ENCODE results near the gene SLC41A2.

DNA sequence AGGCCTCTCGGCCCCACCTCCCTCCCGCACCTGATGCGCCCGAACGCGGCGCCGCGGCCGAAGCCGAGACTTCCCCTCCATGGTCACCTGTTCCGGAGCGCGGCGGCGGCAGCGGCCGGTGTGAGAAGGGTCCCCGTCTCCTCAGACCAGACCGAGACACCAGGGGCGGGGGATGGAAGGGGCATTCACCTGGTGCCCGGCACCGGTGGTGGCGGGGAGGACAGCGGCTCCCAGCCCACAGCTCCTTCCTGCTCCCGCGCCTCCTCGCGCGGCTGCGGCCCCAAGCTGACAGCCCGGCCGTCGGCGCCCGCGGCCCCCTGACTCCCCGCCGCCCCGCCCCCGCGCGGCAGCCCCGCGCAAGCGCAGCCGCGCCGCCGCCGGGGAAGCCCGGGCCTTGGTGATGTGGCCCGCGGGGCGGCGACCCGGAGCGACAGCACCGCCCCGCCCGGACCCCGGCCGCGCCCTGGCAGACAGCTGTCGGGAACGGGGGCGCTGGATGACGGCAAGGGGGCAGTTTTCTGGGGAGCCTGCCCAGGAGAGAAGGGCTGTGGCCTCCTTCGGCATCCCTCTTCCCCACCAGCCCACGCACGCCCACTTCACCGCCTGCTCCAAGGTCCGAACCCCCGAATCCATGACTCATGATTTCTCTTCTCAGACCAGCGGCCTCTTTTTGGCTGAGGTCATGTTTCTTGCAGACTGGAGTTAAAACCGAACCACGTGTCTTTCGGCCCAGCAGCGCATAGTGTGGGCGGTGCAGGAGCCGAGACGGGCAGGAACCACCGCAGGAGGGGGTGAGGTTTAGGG lies at the start of gene SLC41A2:
- TF ChIP-seq, protein P1, sequence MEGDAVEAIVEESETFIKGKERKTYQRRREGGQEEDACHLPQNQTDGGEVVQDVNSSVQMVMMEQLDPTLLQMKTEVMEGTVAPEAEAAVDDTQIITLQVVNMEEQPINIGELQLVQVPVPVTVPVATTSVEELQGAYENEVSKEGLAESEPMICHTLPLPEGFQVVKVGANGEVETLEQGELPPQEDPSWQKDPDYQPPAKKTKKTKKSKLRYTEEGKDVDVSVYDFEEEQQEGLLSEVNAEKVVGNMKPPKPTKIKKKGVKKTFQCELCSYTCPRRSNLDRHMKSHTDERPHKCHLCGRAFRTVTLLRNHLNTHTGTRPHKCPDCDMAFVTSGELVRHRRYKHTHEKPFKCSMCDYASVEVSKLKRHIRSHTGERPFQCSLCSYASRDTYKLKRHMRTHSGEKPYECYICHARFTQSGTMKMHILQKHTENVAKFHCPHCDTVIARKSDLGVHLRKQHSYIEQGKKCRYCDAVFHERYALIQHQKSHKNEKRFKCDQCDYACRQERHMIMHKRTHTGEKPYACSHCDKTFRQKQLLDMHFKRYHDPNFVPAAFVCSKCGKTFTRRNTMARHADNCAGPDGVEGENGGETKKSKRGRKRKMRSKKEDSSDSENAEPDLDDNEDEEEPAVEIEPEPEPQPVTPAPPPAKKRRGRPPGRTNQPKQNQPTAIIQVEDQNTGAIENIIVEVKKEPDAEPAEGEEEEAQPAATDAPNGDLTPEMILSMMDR (IDR thresholded peaks at IDR 0.05) = no peak
- TF ChIP-seq EZH2 (IDR thresholded peaks at IDR 0.05) (peak; percentile 62), EZH2phosphoT487 (IDR thresholded peaks at IDR 0.05) (no peak)

Measured in neural progenitor cell (in vitro differentiated cells).